ENCODE data around the gene GLTPD2. TPM values are rescaled to one million over a fixed set of nuclear protein-coding genes. Genes with fewer than 3 reads are reported as not detected.

The GLTPD2 gene
- total RNA-seq (2021; ENCODE audit: unreplicated experiment) (not detected), Bru-seq, nascent RNA (not detected), BruChase-seq, experiment 1, labeled RNA remaining after a 2-hour chase (not detected), BruChase-seq, experiment 2, labeled RNA remaining after a 6-hour chase (not detected)
- 0.79 TPM for polyA plus RNA-seq (2012; ENCODE audit: insufficient read length)
- long read RNA-seq = 0 reads

DNA sequence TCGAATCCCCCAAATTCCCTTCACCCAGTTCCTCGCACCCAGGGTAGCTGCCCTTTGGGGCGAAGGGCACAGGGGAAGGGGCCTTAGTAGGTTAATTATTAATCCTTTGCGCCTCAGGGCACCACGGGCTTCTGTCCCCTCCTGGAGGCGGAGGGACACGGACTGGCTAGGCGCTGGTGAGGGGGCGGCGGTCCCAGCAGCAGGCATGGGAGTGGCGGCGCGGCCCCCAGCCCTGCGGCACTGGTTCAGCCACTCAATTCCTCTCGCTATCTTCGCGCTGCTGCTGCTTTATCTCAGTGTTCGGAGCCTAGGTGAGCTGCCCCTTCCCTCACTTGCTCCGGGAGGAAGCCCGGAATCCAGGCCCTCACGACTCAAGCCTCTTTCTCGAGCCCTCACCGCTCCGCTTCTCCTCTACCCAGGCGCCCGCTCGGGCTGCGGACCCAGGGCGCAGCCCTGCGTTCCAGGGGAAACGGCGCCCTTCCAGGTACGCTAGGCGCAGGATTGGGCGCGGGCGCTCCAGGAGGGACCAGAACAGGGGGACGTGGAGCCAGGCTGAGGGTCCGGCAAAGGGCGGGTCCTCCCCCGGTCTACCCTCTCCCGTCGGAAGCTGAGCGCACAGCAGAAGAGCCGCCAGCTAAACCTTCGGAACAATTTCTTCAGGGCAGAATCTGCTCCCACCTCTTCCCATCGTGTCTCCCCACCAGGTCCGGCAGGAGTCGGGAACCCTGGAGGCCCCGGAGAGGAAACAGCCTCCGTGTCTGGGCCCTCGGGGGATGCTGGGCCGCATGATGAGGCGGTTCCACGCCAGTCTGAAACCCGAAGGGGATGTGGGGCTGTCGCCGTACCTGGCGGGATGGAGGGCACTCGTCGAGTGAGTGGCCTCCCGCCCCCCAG, at the start of gene GLTPD2:
Gene GLTPD2 (plus strand): TSS at position 158 of the 894 bp plus-strand sequence. CDS start 48 bp downstream, at position 206.
- TF ChIP-seq, protein P1, sequence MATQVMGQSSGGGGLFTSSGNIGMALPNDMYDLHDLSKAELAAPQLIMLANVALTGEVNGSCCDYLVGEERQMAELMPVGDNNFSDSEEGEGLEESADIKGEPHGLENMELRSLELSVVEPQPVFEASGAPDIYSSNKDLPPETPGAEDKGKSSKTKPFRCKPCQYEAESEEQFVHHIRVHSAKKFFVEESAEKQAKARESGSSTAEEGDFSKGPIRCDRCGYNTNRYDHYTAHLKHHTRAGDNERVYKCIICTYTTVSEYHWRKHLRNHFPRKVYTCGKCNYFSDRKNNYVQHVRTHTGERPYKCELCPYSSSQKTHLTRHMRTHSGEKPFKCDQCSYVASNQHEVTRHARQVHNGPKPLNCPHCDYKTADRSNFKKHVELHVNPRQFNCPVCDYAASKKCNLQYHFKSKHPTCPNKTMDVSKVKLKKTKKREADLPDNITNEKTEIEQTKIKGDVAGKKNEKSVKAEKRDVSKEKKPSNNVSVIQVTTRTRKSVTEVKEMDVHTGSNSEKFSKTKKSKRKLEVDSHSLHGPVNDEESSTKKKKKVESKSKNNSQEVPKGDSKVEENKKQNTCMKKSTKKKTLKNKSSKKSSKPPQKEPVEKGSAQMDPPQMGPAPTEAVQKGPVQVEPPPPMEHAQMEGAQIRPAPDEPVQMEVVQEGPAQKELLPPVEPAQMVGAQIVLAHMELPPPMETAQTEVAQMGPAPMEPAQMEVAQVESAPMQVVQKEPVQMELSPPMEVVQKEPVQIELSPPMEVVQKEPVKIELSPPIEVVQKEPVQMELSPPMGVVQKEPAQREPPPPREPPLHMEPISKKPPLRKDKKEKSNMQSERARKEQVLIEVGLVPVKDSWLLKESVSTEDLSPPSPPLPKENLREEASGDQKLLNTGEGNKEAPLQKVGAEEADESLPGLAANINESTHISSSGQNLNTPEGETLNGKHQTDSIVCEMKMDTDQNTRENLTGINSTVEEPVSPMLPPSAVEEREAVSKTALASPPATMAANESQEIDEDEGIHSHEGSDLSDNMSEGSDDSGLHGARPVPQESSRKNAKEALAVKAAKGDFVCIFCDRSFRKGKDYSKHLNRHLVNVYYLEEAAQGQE (IDR thresholded peaks at IDR 0.05; ENCODE audit: insufficient read depth in 1 of 2, low read depth in 2 of 2, low read length in 1 of 2) = no peak
- TF ChIP-seq POLR2AphosphoS5 (IDR thresholded peaks at IDR 0.05; ENCODE audit: low read depth, low read length) = no peak
- TF ChIP-seq, protein P2, sequence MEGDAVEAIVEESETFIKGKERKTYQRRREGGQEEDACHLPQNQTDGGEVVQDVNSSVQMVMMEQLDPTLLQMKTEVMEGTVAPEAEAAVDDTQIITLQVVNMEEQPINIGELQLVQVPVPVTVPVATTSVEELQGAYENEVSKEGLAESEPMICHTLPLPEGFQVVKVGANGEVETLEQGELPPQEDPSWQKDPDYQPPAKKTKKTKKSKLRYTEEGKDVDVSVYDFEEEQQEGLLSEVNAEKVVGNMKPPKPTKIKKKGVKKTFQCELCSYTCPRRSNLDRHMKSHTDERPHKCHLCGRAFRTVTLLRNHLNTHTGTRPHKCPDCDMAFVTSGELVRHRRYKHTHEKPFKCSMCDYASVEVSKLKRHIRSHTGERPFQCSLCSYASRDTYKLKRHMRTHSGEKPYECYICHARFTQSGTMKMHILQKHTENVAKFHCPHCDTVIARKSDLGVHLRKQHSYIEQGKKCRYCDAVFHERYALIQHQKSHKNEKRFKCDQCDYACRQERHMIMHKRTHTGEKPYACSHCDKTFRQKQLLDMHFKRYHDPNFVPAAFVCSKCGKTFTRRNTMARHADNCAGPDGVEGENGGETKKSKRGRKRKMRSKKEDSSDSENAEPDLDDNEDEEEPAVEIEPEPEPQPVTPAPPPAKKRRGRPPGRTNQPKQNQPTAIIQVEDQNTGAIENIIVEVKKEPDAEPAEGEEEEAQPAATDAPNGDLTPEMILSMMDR (IDR thresholded peaks at IDR 0.05) = no peak
- no peaks in the 10 kb centered on the region for H3K27me3 ChIP-seq (ENCODE audit: control insufficient read depth, insufficient read depth, low read length)
- peak within 1 kb of the TSS; percentile 61 for H3K27ac ChIP-seq (ENCODE audit: low read length)
- BruUV-seq (replicated peaks) = TSS peak; percentile 53
- in situ Hi-C loops (cut with HindIII; ENCODE audit: low pct_unique_long_range_greater_than_20kb, low sequenced_read_pairs) = no loop called here
- H3K4me1 ChIP-seq (ENCODE audit: control insufficient read depth, insufficient read depth, low read length) = peaks cover 6% of the 10 kb centered on the region
- intact Hi-C loops (cut with micrococcal nuclease; ENCODE audit: unreplicated experiment) = loop anchor here (5.0 kb wide), 1 partner anchor 93 kb away; no protein-coding TSS in a partner anchor
- peak within 1 kb of the TSS; percentile 59 to 67 for H3K4me3 ChIP-seq (ENCODE audit: low read depth in 2 of 2, low read length in 2 of 2)
- POLR2A ChIA-PET = no interaction called here
- ATAC-seq = no peak
- H3K9me3 ChIP-seq (ENCODE audit: control insufficient read depth, insufficient read depth, low read depth, low read length) = no peaks in the 10 kb centered on the region
- no peak for DNase-seq (ENCODE audit: low read depth, low spot score)
- CTCF ChIA-PET = interaction anchor here (0.6 kb wide), 1 partner anchor 33 kb away, joined by 4 read pairs; no protein-coding TSS in a partner anchor
- no peaks in the 10 kb centered on the region; the same call in 1 of the 2 replicates for H3K36me3 ChIP-seq (ENCODE audit: control insufficient read depth, insufficient read depth, low read length)

DNA sequence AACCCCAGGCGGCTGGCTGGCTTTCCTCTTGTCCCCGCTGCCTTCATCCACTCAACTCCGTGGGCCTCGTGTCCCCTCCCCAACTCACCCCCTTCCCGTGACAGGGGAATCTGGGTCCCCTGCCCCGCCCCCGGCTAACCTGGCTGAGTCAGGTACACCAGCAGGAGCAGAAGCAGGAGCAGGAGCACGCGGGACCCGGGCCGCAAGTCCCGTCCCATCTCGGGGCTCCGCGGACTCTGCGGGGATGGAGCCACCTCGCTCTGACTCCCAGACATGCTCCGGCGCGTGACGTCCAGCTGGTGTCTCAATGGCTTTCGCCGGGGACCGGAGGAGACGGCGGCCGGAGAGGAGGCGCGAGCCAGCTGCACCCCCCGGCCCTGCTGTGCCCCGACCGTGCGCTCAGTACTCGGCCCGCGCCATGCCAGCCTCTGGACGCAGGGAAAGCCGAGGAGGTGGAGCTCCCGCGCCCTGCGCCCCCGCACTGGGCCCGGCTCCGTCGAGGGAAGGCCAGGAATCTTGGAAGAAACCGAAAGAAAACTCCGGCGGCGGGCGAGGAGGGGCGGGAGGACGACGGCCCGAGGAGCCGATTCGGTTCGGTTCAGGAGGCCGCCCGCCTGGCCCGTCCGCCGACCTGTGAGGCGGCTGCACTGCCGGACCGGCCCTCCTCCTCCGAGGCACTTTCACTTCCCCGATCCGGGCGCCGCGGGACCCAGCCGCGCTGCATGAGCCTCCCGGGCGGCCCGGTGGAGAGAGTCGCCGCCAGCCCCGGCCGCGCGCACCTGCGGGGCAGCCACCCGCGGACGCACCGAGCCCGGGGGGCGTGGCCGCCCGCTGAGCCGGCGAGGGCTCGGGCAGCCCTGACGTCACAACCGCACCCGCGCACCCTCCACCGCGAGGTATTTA, 49.4 kb upstream of the GLTPD2 start, which contains the start of the genes CXCL16 and ZMYND15:
Gene CXCL16 (minus strand): TSS at position 807 of the 903 bp plus-strand sequence. CDS start 589 bp downstream, at position 218.
Gene ZMYND15 (plus strand): TSS at position 712 of the 903 bp plus-strand sequence. CDS start 716 bp downstream, outside the sequence.
- intact Hi-C loops (cut with micrococcal nuclease; ENCODE audit: unreplicated experiment) (no loop called here), in situ Hi-C loops (cut with HindIII; ENCODE audit: low pct_unique_long_range_greater_than_20kb, low sequenced_read_pairs) (no loop called here)
- Histone ChIP-seq H3K4me1 (ENCODE audit: control insufficient read depth, insufficient read depth, low read length) (no peaks in the 10 kb centered on the region), H3K27ac (ENCODE audit: low read length) (no peak within 1 kb of the TSS), H3K27me3 (ENCODE audit: control insufficient read depth, insufficient read depth, low read length) (peaks cover 7% of the 10 kb centered on the region; the same call in 1 of the 2 replicates), H3K4me3 (ENCODE audit: low read depth in 2 of 2, low read length in 2 of 2) (peak within 1 kb of the TSS; percentile 56 to 57), H3K9me3 (ENCODE audit: control insufficient read depth, insufficient read depth, low read depth, low read length) (no peaks in the 10 kb centered on the region), H3K36me3 (ENCODE audit: control insufficient read depth, insufficient read depth, low read length) (no peaks in the 10 kb centered on the region)
- TF ChIP-seq, protein P2 (IDR thresholded peaks at IDR 0.05) = no peak
- TF ChIP-seq TCF7L2 (IDR thresholded peaks at IDR 0.05; ENCODE audit: low read depth, low read length) (no peak), SIN3A (IDR thresholded peaks at IDR 0.05; ENCODE audit: borderline replicate concordance, insufficient read depth, low read depth, low read length) (0 out of 2 replicates have a peak, but pooled peaks have one; percentile 33), POLR2AphosphoS5 (IDR thresholded peaks at IDR 0.05; ENCODE audit: low read depth, low read length) (no peak)
- TF ChIP-seq, protein P1 (IDR thresholded peaks at IDR 0.05; ENCODE audit: insufficient read depth in 1 of 2, low read depth in 2 of 2, low read length in 1 of 2) = no peak
- DNase-seq (ENCODE audit: low read depth, low spot score) (no peak), ATAC-seq (peak; percentile 76)
- ChIA-PET CTCF (no interaction called here), POLR2A (no interaction called here)
- no TSS peak for BruUV-seq (replicated peaks)

Data from Panc1 (cell line).